CD14-positive monocyte (primary cell): Measurements from ENCODE around the gene ATP6V0A4. TPM values are rescaled to one million over a fixed set of nuclear protein-coding genes. Genes with fewer than 3 reads are reported as not detected.

Experiments used
- DNase-seq, 3 donors: peaks; one replicate each; pipeline ENCODE4 v3.0.0-alpha.2; 2011 to 2022
- H2AFZ ChIP-seq: 2 replicates; pipeline ENCODE4 v1.6.0; 2012; ENCODE audit warnings: mild to moderate bottlenecking, low read depth, low read length, inconsistent platforms; ENCODE audit not compliant: insufficient read depth, poor library complexity, severe bottlenecking
- H3K27ac ChIP-seq, 2 donors: 1 replicate in 1 of 2; 2 replicates in 1 of 2; pipeline ENCODE4 v1.5.1; 2012 to 2013; ENCODE audit warnings: low read length in 2 of 2, control low read depth in 1 of 2, inconsistent platforms in 1 of 2, low read depth in 1 of 2, mild to moderate bottlenecking in 1 of 2
- H3K27me3 ChIP-seq, 2 donors: one replicate each; pipeline versions ENCODE4 v1.6.0 to v1.6.1; 2011 to 2013; ENCODE audit warnings: low read length in 2 of 2; ENCODE audit not compliant: control insufficient read depth in 2 of 2, insufficient read depth in 2 of 2
- H3K36me3 ChIP-seq, 2 donors: replicated peaks in 1 of 2; 1 replicate in 1 of 2; 2 replicates in 1 of 2; pipeline versions ENCODE4 v1.5.1 to v1.6.1; 2012 to 2013; ENCODE audit warnings: low read length in 2 of 2, control low read depth in 1 of 2, inconsistent platforms in 1 of 2, mild to moderate bottlenecking in 1 of 2; ENCODE audit not compliant: insufficient read depth in 2 of 2, control insufficient read depth in 1 of 2
- H3K4me1 ChIP-seq, 2 donors: 1 replicate in 1 of 2; 2 replicates in 1 of 2; pipeline versions ENCODE4 v1.5.1 to v1.6.1; 2012 to 2013; ENCODE audit warnings: low read length in 2 of 2, control low read depth in 1 of 2, inconsistent platforms in 1 of 2, mild to moderate bottlenecking in 1 of 2, moderate library complexity in 1 of 2; ENCODE audit not compliant: insufficient read depth in 2 of 2, control insufficient read depth in 1 of 2
- H3K4me2 ChIP-seq: replicated peaks from 2 replicates; pipeline ENCODE3; 2012; ENCODE audit warnings: low read length, moderate library complexity, mild to moderate bottlenecking; ENCODE audit not compliant: poor library complexity, severe bottlenecking; ENCODE audit errors: extremely low read depth
- H3K4me3 ChIP-seq, 3 experiments: fragments of 200-600 bp in 1 of 3; sonication (generic) in 1 of 3; replicated peaks in 1 of 3; 1 replicate in 2 of 3; 2 replicates in 1 of 3; pipeline ENCODE4 v1.5.1; 2011 to 2013; ENCODE audit warnings: low read length in 3 of 3, mild to moderate bottlenecking in 3 of 3, control low read depth in 2 of 3, low read depth in 2 of 3, inconsistent platforms in 1 of 3, moderate library complexity in 1 of 3
- H3K79me2 ChIP-seq: 2 replicates; pipeline ENCODE4 v1.6.0; 2012; ENCODE audit warnings: mild to moderate bottlenecking, control low read depth, inconsistent platforms, low read length, moderate library complexity; ENCODE audit not compliant: insufficient read depth
- H3K9ac ChIP-seq: 2 replicates; pipeline ENCODE4 v1.6.0; 2017; ENCODE audit warnings: low read length, mild to moderate bottlenecking; ENCODE audit not compliant: insufficient read depth, poor library complexity, severe bottlenecking
- H3K9me3 ChIP-seq, 2 donors: replicated peaks in 1 of 2; 1 replicate in 1 of 2; 2 replicates in 1 of 2; pipeline versions ENCODE4 v1.5.1 to v1.6.1; 2012 to 2013; ENCODE audit warnings: low read length in 2 of 2, control low read depth in 1 of 2; ENCODE audit not compliant: control insufficient read depth in 1 of 2, insufficient read depth in 1 of 2
- H4K20me1 ChIP-seq: 2 replicates; pipeline ENCODE4 v1.6.0; 2012; ENCODE audit warnings: mild to moderate bottlenecking, low read length, control low read depth, moderate library complexity; ENCODE audit not compliant: insufficient read depth
- H3K27ac Mint-ChIP-seq, 7 donors: one replicate each; pipeline ENCODE4 v1.8.0; 2020; ENCODE audit warnings: mild to moderate bottlenecking in 7 of 7, mixed read lengths in 7 of 7, moderate library complexity in 6 of 7, inconsistent platforms in 2 of 7
- H3K27me3 Mint-ChIP-seq, 3 donors: one replicate each; pipeline ENCODE4 v1.8.0; 2021 to 2022; ENCODE audit warnings: low read depth in 3 of 3, mild to moderate bottlenecking in 3 of 3, mixed read lengths in 3 of 3, moderate library complexity in 3 of 3, inconsistent platforms in 1 of 3
- H3K36me3 Mint-ChIP-seq, 2 donors: one replicate each; pipeline ENCODE4 v1.8.0; 2020; ENCODE audit warnings: mixed read lengths in 2 of 2, inconsistent platforms in 1 of 2, mild to moderate bottlenecking in 1 of 2
- H3K4me1 Mint-ChIP-seq: one replicate; pipeline ENCODE4 v1.8.0; 2020; ENCODE audit warnings: mild to moderate bottlenecking, mixed read lengths
- H3K4me3 Mint-ChIP-seq, 2 donors: one replicate each; pipeline ENCODE4 v1.8.0; 2020; ENCODE audit warnings: mild to moderate bottlenecking in 2 of 2, mixed read lengths in 2 of 2, moderate library complexity in 1 of 2
- H3K9me3 Mint-ChIP-seq, 7 donors: one replicate each; pipeline ENCODE4 v1.8.0; 2020 to 2022; ENCODE audit warnings: mixed read lengths in 7 of 7, mild to moderate bottlenecking in 6 of 7, moderate library complexity in 6 of 7, inconsistent platforms in 2 of 7
- CTCF ChIP-seq: fragments of 200-600 bp; IDR thresholded peaks from one replicate; pipeline ENCODE4 v1.8.0; 2022; ENCODE audit warnings: antibody characterized with exemption, mild to moderate bottlenecking
- WGBS: methylation state at CpG from one replicate; pipeline ENCODE4 v1.1.5; 2013; ENCODE audit warnings: missing lambda C conversion rate; ENCODE audit not compliant: insufficient coverage; 5-methylcytosine and 5-hydroxymethylcytosine counted together
- intact Hi-C, 2 donors: fragments of 100-400 bp; cut with micrococcal nuclease; formaldehyde crosslinking; loops; one replicate each; pipeline versions ENCODE4 v1.15.0 to v1.15.1; 2023
- polyA plus RNA-seq, 3 donors: library from polyadenylated mRNA; depleted of rRNA in 1 of 3; unstranded in 2 of 3; stranded (reverse) in 1 of 3; fragments of 300-500 nt in 2 of 3; fragments of >200 nt in 1 of 3; fragmentation: Illumina TruSeq in 2 of 3; gene quantifications; 1 replicate in 2 of 3; 2 replicates in 1 of 3; pipeline ENCODE4 v1.2.3, GENCODE V29; 2012 to 2021

The ATP6V0A4 gene
- polyA plus RNA-seq, 3 donors, result not detected

- Mint-ChIP-seq H3K4me3 (no peak overlapping the region), H3K27me3 (peaks cover 0 to 4% (median 1%) of the 10 kb centered on the region in 3 donors), H3K27ac (no peak overlapping the region), H3K9me3 (peaks cover 0 to 10% (median 5%) of the 10 kb centered on the region in 7 donors), H3K4me1 (no peaks in the 10 kb centered on the region), H3K36me3 (no peaks in the 10 kb centered on the region)
- no peak for TF ChIP-seq CTCF
- Histone ChIP-seq H3K4me2 (no peak overlapping the region), H3K4me3 (no peak overlapping the region), H2AFZ (no peak overlapping the region), H3K9ac (no peak overlapping the region), H3K27me3 (no peaks in the 10 kb centered on the region), H3K9me3 (peaks cover 5% of the 10 kb centered on the region in 2 donors), H3K4me1 (no peaks in the 10 kb centered on the region), H3K36me3 (no peaks in the 10 kb centered on the region), H3K79me2 (no peaks in the 10 kb centered on the region), H3K27ac (no peak overlapping the region), H4K20me1 (no peaks in the 10 kb centered on the region)
- DNase-seq, result no peak
- 93% methylated on average over 2 of the region's 4 CpGs for WGBS
- intact Hi-C loops, result no loop called here
Measured at GRCh38 chr7:138695106-138695505, 102.9 kb downstream of the ATP6V0A4 start.

GRCh38 chr7:138691178-138691577 lies 106.8 kb downstream of the ATP6V0A4 start:
- H3K4me3 ChIP-seq, result no peak overlapping the region
- WGBS, result no CpG with 5 or more reads among the region's 5 CpGs
- H3K79me2 ChIP-seq, result no peaks in the 10 kb centered on the region
- intact Hi-C loops, result no loop called here
- no peak overlapping the region for H3K9ac ChIP-seq
- no peaks in the 10 kb centered on the region for H3K4me1 ChIP-seq
- TF ChIP-seq CTCF, result no peak
- no peaks in the 10 kb centered on the region for H3K4me1 Mint-ChIP-seq
- peaks cover 0 to 8% (median 1%) of the 10 kb centered on the region in 7 donors for H3K9me3 Mint-ChIP-seq
- H3K27me3 ChIP-seq, result no peaks in the 10 kb centered on the region
- H3K36me3 Mint-ChIP-seq, result no peaks in the 10 kb centered on the region
- DNase-seq, result no peak
- no peaks in the 10 kb centered on the region for H4K20me1 ChIP-seq
- H3K27me3 Mint-ChIP-seq, result peaks cover 0 to 2% (median 0%) of the 10 kb centered on the region in 3 donors
- no peak overlapping the region for H3K27ac ChIP-seq
- H3K4me2 ChIP-seq, result no peak overlapping the region
- H2AFZ ChIP-seq, result no peak overlapping the region
- no peaks in the 10 kb centered on the region for H3K9me3 ChIP-seq
- H3K36me3 ChIP-seq, result no peaks in the 10 kb centered on the region
- H3K4me3 Mint-ChIP-seq, result no peak overlapping the region
- no peak overlapping the region for H3K27ac Mint-ChIP-seq
